GM04503 (cell line): Measurements from ENCODE around the gene MICAL2.
A peak's percentile ranks its signal among the peaks of the same experiment; 100 is the strongest.

Source experiments
- DNase-seq: peaks from one replicate; pipeline ENCODE4 v3.0.0-alpha.2; 2012; ENCODE audit warnings: low read depth

MICAL2 gene

DNA sequence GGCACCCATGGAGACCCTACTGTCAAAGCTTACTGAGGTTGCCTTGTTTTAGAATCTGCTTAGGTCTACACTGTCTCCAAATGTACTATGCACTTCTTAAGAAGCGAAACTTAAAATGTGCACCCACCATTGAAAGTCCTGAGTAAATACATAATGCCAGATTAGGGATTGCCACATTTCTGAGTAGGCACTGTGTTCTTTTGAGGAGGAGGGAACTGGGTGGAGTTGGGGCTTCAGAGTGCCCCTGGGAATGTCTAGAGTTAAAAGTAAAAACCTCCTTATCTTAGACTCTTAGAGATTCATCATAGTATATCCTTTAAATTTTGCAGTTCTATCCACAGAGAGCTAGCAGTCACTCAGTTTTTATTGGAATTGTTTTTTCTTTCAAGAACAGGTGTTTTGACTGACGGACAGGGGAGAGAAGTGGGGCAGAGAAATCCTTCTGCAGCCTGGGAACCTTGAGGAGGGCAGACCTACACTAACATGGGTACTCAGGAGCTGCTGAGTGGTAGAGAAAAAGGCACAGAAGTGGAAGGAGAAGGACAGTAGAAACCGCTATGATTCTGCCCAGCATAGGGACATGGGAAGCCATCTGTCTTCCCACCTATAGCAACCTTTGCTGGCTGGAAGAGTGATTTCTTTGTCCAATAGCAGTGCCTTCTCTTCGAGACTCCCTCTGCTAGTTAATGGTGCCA lies 33.4 kb upstream of the MICAL2 start:
- no peak for DNase-seq

DNA sequence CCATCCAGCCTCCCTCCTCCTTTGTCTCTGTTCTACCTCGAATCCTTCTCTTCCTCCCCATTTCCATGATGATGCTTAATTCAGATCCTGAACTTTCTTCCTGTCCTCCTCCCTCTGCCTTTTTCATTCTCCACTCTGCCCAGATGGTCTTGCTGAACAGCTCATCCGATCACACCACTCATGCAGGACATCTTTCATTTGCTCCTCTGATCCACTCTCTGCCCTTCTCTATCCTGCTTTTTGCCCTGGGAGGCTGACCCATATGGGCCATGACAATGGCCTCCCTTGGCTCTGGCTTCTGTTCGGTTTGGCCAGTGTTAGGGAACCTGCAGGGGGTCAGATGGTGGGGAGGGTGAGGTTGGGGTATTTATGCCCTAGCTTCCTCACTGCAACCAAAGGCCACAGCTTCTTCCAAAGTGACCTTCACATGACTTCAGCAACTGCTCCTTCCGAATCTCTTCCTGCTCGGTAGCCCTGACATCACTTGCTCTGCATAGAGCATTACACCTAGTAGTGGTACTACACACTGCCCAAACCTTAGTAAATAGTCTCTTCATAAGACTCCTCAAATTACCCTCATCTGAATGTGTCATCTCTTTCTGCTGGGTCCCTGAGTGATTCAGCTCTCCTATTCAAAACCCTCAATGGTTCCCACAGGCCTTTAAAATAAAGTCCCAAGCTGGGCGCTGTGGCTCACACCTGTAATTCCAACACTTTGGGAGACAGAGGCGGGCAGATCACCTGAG lies 32.7 kb upstream of the MICAL2 start:
- DNase-seq: no peak

DNA sequence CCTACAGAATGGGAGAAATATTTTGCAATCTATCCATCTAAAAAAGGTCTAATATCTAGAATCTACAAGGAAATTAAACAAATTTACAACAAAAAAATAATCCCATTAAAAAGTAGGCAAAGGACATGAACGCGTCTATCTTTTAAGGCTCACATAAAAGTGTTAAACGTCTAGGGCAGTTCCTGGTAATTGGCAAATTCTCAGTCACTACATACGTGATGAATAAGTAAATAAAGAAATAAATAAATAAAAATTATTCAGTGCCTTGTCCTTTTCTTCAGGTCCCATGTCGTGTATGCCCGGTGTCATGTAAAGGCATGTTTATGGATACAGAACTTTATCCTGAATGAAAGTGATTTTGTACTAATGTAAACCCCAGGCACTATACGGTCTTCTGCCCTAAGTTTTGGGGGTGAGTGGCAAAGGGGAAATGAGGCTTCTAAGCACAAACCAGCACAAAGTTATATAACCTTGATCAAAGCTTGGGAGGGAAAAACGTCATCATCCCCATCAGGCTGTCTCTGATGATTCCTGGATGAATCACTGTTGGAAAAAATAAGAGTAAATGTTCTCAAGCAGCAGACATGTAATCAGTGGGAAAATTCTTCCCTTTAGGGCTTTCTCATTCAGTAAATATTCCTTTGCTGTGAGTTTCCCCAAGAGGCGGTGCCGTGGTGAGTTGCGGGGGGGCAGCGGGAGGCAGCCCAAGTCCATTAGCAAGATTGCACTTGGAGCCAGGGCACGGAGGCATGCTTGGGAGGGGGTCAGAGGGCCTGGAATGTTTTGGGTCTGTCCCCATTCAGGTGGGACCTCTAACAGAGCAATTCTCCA lies 30.4 kb upstream of the MICAL2 start:
- peak; percentile 99 for DNase-seq

DNA sequence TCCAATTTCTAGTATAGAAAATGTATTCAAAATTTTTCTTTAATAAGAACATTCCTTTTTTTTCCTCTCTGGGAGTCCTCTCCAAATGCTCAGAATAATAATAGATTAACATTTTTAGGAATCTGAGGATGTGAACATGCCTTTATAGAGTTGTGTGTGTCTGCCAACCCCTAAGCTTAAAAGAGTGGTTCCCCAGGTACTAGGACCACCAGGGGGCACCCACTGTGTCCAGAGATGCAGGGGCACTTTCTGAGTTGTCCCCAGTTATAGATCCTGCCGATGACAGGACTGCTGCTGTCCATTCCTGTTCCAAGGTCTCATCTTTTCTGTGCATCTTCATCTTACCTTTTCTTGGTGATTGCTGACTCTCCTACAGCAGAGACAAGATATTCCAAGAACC lies 27.0 kb upstream of the MICAL2 start:
- no peak for DNase-seq

DNA sequence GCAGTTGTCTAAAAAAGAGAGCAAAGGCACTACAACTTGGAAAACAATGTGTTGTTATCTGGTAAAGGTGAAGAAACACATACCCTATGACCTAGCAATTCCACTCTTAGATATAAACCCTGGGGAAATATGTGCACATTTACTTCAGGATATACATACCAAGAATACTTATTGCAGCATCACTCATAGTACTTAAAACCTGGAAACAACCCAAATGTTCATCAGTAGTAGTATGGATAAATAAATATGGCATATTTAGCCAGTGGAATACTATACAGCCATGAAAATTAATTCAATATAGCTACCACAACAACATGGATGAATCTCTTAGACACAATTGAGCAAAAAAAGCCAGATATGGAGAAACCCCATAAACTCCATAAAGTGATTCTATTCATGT lies 26.1 kb upstream of the MICAL2 start:
- DNase-seq: no peak

DNA sequence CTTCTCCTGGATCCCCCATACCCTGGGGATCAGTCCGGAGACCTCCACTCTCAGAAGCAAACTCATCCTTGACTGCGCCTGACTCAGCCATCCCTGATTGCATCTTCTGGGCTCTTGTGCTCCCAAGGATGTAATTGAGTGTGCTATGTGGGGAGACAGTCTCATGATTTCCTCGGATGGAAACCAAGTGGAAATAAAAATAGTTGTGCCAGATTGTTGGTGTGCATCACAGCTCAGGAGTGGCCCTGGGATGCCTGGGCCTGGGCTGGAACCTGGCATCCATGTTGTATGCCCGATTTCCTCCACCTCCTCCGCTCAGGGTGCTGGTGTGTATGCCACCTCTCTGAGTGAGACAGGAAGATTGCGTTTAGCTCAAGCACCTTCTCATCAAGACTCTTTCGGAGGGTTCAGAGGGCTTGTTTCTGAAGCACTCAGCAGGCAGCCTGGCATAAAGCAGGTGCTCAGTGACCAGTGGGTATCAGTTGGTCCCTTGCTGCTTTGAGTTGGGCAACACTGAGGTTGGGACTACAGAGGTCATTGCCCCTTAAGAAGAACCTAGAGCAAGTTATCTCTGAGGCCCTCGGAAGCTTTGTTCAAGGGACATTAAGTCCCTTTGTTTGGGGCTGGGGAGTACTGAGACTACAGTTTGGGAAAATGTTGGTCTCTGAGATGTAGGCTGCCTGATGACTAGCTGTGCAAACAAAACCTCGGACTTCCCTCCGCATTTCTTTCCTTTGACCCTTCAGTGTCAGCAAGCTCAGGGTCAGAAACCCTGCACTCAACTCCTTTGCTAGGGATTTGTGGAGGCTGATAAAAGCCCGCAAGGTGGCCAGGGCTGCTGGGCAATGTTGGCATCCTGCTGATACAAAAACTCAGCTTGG lies 24.8 kb upstream of the MICAL2 start:
- no peak for DNase-seq

DNA sequence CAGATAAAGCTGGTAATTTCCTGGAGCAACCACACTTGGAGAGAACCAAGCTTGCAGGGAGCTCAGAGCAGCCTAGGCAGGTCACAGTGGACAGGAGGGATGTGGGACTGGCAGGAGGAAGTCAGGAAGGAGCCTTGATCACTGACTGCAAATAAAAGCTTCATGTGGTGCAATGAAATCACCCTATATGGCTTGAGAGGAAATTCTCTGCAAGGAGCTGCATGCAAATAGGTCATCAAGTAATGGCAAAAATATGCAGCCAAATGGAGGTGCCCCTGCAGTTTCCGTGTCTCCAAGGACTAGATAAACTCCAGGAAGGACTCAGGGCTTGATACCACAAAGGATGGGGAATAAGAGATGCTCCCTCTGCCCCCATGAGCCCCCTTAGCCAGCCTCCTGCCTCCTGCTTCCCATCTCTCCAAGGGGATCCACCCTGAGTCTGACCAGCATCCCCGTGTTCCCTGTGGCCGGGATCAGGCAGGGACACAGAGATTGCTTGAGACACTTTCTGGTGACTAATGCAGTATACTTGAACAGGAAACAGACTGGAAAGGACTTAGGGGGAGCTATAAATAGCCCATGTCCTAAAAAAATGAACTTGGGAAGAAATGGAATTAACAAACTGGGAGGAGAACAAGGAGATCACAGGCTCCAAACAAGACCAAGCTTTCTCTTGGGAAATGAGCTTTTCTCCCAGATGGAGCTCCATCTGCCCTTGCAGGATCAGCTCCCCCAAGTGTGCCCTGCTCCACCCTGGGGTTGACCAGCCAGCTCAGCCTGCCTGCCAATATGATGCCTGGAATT lies 23.9 kb upstream of the MICAL2 start:
- peak; percentile 98 for DNase-seq

DNA sequence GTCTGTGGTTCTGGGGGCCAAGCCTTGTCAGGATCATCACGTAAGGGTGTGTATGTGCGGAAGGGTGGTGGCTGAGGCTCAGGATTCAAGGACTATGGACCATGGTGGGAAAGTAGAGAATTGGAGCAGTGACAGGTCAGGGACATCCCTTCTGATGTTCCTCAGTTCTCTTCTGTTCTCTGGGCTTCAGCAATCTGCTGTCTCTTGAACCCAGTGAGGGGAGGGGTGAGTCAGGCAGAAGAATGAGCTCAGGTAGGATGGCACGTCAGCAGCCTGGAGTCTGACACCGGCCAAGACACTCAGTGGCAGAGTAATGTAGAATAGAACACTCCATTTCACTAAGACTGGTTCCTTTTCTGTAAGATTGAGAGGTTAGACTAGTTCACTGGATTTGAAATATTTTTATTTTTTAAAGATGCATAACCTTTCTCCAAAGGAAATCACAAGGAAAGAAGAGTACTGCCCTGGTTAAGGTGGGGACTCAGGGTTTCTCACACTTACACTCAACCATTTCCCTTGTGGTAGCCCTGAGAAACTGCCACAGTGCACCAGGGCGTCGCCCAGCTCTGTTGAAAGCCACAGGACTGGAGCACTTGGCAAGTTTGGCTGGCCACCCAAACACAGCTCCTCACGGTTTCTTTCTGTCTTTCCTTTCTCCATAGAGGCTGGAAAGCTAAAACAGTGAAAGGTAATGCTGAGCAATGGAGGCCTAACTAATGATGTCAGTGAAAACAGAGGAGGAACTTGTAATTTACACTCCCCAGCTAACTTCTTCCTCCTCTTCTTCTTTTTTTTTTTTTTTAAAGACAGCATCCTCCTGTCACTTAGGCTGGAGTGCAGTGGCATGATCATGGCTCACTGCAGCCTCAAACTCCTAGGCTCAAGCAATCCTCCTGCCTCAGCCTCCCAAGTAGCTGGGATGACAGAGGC lies 23.1 kb upstream of the MICAL2 start:
- DNase-seq: no peak

DNA sequence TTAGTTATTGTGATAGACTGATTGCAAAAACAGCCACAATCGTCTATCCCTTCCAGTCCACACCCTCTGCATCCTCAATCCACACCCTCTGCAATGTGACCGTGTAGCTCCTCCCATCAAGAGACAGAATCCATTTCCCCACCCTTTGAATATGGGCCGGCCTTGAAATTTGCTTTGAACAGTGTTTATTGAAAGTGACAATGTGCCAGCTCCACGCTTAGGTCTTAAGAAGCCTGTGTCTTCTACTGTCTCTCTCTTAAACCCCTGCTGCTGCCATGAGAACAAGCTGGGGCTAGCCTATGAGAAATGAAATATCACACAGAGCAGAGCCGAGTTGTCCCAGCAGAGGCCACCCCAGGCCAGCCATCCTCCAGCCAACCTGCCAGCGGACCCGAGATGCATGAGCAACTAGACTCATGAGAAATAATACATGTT lies 22.3 kb upstream of the MICAL2 start:
- peak; percentile 88 for DNase-seq

DNA sequence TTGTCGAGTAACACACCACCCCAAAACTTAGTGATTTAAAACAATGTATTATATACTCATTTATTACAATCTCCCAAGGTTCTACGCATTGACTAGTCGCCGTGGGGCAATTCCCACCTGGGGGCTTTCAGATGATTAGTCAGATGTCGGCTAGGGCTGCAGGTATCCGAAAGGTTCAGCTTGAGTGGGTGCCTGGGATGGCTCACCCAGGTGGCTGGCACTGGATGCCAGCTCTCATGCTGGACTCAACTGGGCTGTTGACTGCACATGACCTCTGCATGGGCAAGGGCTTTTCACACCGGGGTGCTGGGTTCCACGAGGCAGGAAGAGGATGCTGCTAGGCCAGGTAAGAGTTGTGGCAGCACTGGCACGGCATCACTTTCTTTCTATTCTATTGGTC lies 21.9 kb upstream of the MICAL2 start:
- DNase-seq: no peak

DNA sequence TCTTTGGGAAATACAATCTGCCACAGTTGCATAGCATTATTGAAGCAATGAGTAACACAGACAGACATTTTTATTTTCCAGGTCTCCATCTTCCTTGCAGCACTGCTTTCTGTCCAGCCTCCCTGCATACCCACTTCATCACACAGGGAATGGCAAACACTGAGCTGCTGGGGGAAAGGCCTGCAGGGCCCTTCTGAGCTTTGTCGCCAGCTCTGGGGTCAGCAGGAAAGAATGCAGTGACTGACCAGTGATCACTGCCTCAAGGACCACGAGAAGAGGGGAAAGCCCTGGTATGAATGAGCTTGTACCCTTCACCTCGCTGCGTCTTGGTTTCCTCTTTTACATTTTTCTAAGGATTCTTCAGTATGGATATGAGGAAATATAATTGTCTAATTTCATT lies 21.3 kb upstream of the MICAL2 start:
- DNase-seq: no peak

DNA sequence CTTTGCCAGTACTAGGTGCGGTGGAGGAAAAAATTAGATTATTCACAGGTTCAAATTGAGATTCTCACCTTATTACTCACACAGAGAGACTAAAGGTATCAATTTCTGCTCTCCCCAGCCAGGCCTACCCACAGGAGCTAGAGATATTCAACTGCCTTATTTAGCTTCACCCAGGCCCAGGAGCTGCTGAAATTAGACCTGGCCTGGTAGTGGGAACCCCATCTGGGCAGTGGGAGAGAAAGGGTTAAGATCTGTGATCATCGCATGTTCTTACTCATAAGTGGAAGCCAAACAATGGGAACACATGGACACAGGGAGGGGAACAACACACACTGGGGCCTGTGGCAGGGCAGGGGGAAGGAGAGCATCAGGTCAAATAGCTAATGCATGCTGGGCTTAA lies 20.9 kb upstream of the MICAL2 start:
- DNase-seq: no peak

DNA sequence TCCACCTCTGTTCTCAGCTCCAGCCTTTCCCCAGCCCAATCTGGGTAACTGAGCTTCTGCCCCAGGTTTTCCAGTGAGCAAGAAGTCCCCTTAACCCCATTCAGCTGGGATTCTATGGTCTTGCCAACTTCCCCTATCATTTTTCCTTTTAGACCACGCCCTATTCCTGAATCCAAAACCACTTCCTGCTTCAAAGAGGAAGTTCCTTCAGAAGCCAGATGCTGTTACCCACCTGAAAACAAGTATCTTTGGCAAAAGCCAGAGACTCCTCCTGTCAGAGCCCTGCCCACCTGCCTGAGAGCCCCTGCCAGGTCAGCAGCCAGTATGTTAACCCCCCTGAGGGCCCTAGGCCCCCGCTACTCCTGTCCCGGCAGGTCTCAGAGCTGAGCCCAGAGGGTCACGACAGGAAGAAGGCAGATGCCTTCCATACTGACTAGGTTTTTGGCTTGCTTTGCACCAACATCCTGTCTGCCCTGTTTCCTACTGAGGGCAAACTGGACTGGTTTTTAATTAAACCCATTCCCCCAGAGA lies 20.3 kb upstream of the MICAL2 start:
- no peak for DNase-seq

DNA sequence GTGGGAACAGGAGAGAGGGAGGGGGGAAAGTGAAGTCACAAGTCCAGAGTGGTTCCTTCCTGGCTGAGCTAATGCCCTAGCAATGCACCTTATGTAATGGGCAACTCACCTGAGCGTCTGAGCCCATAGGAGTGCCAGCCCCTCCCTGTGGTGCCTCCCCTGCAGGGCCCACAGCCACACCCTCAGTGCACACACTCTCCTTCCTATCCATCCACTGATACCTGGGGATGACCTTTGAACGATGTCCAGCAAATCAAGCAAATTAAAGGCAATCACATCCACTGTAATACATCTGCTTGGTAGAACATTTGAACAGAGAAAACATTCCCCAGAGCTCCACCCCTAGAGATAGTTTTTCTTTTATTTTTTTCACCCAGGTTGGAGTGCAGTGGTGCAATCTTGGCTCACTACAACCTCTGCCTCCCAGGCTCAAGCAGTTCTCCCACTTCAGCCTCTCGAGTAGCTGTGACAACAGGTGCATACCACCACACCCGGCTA lies 19.6 kb upstream of the MICAL2 start:
- no peak for DNase-seq

DNA sequence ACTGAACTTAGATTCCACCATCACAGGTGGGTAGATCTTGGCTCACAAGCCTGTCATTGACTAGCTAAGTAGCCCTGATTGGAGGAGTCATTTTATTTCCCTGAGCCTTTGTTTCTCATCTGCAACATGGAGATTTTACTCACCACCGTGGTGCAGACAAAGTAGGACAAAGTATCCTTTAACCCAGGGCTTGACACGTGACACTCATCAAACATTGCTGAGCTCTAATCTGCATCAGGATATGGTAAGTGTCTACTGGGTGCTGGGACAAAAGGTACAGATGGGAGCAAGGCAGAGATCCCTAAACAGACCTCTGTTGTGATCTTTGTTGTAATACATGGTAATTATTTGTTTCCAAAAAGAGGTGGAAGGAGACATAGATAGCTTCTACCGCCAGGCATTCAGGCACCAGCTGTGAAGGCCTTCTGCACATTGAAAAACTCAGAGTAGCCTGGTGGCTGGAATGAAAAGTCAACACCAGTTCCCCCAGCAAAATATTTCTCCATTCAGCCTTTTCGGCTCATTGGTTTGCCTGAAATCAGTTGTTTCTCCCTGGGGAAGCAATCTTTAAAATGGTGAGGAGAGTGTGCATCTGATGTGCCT lies 18.3 kb upstream of the MICAL2 start:
- DNase-seq: no peak

DNA sequence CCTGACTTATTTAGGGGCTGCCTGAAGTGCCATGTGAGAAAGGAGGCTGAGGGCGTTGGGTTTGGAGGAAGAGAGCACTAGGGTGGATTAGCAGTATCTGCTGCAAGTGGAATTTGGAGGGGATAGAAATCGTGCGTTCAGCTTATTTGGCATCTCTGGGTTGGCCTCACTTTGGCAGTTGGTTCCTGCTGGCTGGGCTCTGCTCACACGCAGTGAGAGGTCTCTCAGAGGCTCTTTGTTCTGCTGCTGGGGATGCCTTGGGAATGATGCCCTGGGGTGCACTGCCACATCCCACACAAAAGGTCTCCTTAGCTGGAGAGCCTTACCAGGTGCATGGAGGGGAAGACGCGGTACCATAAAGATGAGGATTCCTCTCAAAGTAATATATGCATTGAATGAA lies 17.7 kb upstream of the MICAL2 start:
- no peak for DNase-seq

DNA sequence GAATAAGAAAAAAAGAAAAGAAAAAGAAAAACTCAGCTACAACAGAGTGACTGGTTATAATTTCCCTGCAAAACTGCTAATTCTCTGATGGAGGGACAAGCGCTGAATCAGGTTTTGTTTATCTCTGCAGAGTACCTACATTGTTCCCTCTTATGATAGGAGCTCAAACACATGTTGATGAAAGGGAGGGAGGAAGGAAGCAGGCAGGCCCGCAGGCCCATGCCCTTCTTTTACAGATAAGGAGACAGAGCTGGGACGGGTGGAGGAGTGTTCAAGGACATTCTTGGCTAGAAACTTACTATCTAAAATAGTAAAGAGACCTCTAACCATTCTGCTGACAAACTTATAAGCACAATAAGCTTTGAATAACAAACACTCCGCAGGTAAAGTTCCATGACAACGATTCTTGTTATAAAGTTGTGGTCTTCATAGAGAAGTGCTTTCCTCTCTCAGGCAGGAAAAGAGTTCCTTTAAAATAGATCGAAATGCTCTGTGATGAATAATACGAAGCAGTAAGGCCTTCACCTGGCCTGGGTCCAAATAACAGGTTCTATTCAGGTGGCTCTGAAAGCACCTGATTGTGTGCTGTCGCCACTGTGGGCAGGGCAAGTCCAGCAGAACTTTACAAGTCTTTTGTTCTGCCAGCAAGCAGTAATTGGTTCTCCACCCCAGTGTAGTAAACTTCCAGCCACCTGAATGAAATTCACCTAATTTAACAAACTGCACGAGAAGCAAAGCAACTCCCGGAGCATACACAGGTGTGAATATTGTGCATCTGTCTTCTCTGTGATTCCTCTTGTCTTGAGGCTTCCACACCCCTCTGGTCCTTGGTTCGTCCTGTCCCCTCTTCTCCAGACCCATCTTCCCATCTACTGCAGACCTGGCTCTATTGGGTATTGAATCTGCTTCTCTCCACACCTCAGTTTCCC lies 15.3 kb upstream of the MICAL2 start:
- no peak for DNase-seq

DNA sequence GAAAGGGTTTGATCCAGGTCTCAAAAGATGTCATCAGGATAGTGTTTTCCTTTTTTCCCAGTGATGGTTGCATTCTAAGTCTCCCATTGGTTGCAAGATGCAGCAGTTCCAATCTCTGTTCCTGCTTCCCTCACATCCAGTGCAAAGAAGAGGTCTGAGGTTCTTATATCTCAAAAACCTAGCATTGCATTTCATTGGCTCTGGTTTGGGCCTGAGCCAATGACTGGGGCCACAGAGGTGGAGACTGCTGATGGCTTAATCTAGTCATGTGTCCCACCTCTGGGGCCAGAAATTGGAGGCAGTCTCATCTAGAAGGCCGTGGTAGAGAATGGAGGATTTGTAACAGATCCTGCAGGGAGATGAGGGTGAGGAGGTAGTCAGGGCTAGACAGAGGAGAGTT lies 13.2 kb upstream of the MICAL2 start:
- no peak for DNase-seq
